NOMO-1 (cell line): ENCODE results near the gene FGFRL1.
A peak's percentile ranks its signal among the peaks of the same experiment; 100 is the strongest.

Experiments used
- DNase-seq, 2 experiments: peaks; one replicate each; lab custom pipeline; 2025; ENCODE audit not compliant: unreplicated experiment in 2 of 2; lab: John Stamatoyannopoulos, UW

Gene FGFRL1

GRCh38 chr4:1011022-1011665, at the start of gene FGFRL1:
TSS of gene FGFRL1 (plus strand) at chr4:1011626. CDS start at chr4:1012486, 860 bp downstream.
- DNase-seq = peak; percentile 80 to 94

GRCh38 chr4:962231-963208, 48.9 kb upstream of the FGFRL1 start:
- no peak for DNase-seq

GRCh38 chr4:963276-964225, 47.9 kb upstream of the FGFRL1 start:
- no peak for DNase-seq

- DNase-seq = no peak
Observed at GRCh38 chr4:964346-965025, 46.9 kb upstream of the FGFRL1 start.

GRCh38 chr4:965048-965765, 46.2 kb upstream of the FGFRL1 start:
- DNase-seq = no peak

GRCh38 chr4:965766-966134, 45.7 kb upstream of the FGFRL1 start:
- DNase-seq = no peak

GRCh38 chr4:966266-967112, 44.9 kb upstream of the FGFRL1 start:
- DNase-seq = no peak

- DNase-seq = no peak
Observed at GRCh38 chr4:967113-968104, 44.0 kb upstream of the FGFRL1 start.

GRCh38 chr4:968221-968620, 43.2 kb upstream of the FGFRL1 start:
- DNase-seq = no peak

- no peak for DNase-seq
Observed at GRCh38 chr4:968621-969394, 42.6 kb upstream of the FGFRL1 start.

- DNase-seq = no peak
Observed at GRCh38 chr4:970046-970745, 41.2 kb upstream of the FGFRL1 start.

- no peak for DNase-seq
Observed at GRCh38 chr4:970854-971520, 40.4 kb upstream of the FGFRL1 start.

GRCh38 chr4:971666-972500, 39.5 kb upstream of the FGFRL1 start:
- DNase-seq = no peak

- DNase-seq = no peak
Observed at GRCh38 chr4:972651-973424, 38.6 kb upstream of the FGFRL1 start.
